Effector CD8-positive, alpha-beta T cell (primary cell): ENCODE measurements around the gene TMEM250.
A peak's percentile ranks its signal among the peaks of the same experiment; 100 is the strongest.

Experiments
- DNase-seq: peaks from one replicate; lab custom pipeline; 2025; lab: John Stamatoyannopoulos, UW

TMEM250 gene

DNA sequence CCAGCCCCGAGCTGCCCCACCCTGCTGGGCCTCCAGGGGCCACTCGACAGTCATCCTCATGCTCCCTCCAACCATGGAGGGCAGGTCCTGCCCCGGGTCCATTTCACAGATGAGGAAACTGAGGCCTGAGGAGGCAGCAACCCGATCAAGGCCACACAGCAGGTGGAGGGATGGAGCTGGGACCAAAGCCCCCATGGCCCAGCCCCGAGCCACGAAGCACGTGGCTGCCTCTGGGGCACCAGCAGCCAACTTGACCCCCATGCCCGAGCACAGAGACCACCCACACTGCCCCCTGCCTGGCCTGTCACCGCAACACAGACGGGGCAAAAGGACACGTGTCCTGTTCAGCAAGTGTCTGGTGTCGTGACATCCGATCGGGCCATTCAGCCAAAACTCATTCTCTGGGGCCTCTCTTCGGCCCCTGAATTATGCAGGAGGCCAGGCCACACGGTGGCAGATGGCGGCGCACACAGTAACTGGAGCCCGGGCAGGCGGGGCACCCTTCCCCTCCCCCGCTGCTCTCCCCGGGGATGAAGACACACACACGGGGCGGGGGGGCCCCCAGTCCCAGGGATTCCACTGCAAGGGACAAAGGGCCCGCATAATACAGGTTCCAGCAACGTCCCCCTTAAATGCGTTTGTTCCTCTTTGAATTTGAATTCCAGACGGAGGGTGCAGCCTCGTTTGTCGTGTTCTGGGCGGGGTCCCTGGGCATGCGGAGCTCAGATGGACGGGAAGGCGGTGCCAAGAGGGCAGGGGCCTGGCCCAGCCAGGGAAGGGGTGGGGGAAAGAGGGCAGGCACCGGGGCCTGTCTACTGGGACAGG lies 29.4 kb upstream of the TMEM250 start:
- no peak for DNase-seq

DNA sequence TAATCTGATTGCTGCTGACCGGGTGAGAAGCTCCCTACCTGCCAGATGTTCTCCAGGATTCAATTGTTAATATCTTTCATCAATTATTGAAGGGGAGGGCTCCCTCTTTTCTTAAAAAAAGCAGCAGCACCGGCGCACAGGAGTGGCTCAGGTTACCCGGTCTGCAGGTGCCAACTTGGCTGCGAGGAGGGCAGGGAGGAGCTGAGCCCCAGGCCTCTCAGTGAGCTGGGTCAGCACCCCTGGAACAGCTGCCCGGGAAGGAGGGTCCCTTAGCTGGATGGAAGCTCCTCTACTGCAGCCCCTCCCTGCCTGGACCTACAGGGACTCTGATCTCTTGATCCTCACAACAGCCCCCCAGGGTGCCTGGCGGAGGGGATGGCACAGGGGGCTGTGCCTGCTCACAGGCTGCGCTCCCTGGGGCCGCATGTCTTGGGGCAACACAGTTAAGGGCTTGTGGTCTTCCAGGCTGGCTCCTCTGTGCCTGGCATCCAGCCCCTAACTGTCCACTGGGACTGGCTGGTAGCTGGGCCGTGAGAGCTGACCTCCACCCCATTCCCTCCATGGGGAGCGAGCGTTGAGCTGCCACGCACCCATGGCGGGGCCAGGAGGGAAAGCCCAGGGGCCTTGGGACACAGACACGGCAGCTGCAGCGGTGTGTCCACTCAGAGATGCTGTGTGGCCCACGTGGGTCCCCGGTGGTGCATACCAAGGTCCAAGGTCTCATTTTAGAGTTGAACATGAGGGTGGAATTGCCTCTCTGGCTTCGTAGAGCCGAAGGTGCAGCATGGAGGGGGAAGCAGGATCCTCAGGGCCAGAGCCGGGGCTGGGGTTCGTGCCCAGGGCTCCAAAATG lies 28.6 kb upstream of the TMEM250 start:
- DNase-seq: no peak

DNA sequence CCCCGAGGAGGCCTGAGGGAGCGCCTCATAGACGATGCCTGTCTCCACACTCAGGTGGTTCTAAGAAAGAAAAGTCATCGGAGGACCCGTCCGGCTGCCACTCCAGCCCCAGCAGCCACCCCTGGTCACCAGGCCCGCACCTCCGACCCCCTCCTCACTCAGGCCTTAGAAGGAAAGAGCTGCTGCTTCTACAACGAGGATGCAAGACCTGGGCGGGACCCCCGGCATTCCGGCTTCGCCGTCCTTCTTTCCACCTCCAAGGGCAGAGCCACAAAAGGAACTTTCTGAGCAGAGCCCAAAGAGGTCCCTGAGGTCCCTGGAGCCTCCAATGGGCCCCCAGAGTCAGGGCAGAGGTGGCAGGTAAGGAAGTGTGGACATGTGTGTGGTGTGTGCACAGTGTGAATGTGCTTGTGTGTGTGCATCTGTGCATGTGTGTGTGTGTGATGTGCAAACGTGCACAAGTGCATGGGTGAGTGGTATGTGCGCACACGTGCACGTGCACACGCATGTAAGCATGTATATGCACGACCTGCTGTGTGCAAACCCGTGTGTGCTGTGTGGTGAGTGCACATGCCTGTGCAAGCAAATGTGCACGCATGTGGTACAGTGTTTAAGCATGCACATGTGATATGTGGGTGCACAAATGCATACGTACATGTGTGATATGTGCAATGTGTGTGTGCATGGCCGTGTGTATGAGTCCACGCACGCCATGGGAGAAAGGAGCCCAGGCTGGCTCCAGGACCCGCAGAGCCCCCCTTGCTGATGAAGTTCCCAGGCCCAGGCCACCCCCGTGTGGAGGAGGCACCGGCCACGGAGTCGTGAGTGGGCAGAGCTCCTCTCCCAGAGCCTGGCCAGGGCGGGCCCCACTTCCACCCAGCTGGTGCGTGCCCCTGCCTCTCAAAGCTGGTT lies 27.7 kb upstream of the TMEM250 start:
- no peak for DNase-seq

DNA sequence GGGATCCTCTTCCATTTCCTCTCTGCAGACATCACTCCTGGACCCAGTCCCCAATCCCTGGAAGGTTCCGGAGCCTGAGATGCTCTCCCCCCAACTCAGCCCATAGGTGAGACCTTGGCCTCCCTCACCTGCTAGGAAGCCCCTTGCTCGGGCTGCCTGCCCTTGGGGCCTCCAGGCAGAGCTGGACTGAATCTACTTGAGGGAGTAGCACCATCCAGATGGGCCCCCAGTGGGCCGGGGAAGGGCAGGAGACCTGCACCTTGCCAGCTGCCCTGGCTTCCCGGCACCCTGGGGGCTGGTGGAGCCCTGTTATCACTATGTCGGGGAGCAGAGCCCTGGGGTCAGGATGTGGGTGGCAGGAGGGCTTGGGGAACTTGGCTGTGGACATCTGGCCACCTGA lies 26.9 kb upstream of the TMEM250 start:
- no peak for DNase-seq

DNA sequence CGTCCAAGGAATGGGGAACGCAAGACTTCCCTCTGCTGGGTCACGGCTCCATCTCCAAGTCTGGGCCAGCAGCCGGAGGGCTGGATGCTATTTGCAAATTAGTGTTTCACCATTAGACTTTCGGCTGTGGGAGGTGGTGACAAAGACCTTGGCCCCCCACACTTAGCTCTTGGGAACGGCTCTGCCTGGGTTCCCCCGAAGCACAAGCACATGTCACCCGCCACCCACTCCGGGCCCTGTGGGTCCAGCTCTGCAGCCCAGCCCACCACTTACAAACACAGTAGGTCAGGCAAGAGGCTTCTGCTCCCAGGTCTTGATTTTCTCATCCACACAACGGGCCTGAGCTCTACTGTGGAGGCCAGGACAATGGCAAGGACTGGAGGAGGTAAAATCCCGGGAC lies 25.8 kb upstream of the TMEM250 start:
- DNase-seq: no peak

DNA sequence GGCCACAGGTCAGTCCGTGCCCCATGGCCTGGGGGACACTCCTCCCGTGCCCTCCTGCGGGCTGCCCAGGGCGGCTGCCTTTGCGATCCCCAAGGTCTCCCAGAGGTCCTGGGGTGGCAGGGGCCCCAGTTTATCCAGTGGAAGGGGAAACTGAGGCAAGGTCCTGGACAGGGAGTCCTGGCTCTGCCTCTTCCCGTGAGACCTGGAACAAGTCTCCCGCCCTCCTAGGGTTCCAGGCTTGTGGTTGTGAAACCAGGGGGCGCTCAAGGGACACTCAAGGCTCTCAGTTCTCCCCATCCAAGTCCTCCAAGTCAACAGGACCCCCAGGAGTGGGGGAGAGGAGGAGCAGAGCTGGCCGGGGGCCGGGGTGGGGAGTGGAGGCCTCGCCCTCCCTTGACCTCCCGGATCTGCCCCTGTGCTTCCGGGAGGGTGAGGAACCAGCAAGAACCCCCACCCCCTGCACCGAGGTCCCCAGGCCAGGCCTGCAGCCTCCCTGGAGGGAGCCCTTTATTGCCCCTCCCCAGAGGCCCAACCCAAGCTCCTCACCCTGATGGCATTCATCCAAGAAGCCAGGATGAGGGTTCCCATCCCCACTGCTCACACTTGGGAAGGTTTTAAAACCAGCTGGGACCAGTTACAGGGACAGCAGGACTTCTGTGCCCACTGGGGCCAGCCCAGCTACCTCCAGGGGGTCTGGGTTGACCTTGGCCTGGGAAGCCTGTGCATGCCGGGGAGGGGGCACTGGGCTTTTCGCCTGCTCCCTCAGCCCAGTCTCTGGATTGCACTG lies 24.7 kb upstream of the TMEM250 start:
- DNase-seq: no peak

DNA sequence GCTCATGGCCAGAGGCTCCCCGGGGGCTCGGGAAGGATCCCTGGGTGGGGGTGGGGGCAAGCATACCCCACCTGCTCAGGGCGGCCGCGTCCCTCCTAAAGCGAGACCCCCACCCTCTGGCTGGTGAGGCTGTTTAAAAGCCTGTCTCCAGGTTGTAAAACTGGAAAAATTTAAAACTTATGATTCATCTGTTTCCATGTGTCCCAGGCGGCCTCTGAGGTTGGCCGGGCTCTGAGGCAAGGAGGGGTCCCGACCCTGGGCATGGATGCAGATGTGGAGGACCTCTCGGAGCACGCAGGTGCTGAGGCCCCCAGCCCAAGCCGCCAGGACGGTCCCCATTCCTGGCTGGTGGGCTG lies 24.2 kb upstream of the TMEM250 start:
- DNase-seq: no peak

DNA sequence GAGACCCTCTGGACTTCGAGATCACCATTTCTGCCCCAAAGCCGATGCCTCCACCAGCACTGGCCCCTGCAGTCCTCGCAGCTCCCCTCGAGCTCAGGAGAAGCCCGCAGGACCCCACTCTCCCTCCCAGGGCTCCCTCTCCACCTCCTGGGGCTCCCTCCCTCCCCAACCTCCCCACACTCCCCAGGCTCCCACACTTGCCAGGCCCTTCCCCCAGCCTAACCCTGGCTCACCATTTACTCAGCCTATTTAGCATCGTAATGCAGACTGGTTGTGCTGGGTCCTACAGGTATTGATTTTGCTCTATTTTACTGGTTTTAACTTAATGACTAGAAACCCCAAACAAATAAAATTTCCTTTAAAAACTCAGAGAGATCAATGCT lies 23.7 kb upstream of the TMEM250 start:
- DNase-seq: no peak

DNA sequence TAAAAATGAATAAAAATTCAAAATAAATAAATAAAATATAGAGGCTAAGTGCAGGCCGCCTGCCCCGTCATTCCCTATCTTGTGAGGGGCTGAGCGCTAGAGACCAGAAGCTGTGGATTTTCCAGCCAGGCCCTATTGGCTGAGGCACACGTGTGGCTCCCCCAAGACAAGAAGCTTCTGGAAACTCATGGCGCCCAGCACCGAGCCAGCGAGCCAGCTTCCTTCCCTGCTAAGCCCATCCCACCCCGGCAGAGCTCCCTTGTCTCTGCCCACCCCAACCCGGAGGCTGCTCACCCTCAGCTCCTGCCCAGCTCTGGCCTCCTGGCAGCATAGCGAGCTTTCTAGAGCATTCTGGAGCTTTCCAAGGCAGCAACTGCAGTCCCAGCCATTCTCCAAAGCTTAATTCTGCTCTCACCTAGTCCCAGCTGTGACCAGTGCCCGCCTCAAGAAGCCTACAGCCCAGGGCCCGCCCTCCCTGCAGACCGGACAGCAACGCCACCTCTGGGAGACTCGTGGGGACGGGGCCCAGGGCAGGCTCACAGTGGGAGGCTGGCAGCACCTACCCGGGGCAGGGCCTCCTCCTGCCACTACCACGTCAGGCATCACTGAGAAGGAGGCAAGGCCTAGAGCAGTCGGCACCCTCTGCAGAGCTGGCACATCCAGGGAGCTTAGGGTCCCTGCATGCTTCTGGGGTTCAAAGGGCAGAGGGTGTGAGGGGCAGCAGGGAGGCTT lies 23.2 kb upstream of the TMEM250 start:
- no peak for DNase-seq

DNA sequence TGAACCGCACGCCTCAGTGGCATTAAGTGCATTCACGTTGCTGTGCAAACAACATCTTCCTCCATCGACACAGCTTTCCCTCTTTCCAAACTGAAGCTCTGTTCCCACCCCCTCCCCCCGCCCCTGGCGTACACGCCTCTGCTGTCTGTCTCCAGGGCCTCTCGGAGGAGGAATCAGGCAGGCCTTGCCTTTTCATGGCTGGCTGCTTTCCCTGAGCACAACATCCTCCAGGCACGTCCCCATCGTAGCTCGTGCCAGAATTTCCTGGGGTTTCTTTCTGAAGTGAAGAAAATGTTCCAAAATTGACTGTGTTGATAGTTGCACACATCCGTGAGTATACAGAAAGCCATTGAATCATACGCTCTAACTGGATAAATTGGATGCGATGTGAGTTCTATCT lies 22.3 kb upstream of the TMEM250 start:
- no peak for DNase-seq

DNA sequence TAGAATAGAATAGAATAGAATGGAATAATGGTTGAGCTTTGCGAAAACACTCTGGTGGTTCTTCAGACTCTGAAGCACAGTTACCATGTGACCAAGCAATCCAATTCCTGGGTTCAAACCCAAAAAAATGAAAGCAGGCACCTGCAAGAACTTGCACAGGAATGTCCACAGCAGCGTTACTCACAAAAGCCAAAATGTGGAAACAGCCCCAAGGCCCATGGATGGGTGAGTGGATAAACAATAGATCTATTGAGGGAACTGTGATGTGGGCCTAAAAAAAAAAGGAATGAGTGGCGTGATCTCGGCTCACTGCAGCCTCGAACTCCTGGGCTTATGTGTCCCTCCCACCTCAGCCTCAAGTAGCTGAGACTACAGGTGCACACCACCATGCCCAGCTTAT lies 21.4 kb upstream of the TMEM250 start:
- no peak for DNase-seq

DNA sequence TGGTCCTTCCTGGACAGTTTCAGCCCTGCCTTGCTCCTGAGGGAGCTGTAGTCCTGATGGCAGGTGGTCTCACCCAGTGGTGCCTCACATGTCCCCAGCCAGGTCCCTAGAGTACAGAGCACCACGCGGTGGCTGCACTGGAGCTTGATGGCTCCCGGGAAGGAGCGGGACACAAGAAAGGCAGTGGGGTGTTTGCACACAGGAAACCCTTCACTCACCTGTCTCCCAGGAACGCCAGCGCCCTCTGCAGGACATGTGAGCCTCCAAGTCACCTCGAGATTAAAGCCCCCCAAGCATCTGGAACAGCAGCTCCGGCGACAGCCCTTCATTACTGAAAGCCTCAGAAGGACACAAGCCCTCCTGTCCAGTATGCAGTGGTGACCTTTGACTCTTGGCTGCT lies 19.9 kb upstream of the TMEM250 start:
- peak; percentile 32 for DNase-seq

DNA sequence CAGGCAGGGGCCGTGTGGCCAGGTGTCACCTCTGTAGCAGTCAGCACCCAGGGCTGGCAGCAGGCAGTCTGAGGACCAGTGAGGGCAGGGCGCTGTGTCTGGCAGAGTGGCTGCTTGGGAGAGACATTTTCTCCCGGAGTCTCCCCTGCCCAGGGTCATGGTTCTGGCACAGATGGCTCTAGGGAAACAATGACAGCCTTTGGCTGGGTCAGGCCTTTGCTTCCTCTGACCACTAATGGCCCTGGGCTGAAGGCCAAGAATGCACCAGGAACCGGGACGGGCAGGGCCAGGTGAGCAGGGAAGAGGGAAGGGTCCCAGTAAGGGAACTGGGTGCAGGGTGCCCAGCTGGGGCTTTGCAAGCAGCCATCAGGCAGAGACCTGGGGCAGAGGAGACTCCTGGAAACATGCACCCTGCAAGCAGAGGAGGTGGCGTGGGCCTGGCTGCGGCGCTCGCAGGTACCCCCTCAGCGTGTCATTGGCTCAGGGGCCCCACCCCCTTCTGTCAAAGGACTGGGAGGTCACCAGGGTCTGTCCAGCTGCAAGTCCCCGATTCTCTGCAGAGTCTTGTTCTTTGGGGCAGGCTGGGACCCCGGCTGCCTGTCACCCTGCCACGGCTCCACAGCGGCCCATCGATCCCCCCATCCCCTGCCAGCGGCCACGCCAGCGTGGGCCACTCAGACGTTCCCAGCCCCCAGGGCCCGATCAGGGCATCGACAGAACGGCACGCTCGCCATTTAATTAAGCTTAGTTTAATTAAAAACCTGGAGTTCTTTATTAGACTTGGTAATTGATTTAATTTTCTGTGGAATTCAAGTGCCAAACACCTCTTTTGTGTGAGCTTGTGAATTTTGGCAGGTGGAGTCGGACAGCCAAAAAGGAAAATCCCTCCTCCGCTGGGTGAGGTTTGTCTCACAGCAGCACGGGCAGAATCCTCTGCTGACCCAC lies 18.9 kb upstream of the TMEM250 start:
- DNase-seq: no peak

DNA sequence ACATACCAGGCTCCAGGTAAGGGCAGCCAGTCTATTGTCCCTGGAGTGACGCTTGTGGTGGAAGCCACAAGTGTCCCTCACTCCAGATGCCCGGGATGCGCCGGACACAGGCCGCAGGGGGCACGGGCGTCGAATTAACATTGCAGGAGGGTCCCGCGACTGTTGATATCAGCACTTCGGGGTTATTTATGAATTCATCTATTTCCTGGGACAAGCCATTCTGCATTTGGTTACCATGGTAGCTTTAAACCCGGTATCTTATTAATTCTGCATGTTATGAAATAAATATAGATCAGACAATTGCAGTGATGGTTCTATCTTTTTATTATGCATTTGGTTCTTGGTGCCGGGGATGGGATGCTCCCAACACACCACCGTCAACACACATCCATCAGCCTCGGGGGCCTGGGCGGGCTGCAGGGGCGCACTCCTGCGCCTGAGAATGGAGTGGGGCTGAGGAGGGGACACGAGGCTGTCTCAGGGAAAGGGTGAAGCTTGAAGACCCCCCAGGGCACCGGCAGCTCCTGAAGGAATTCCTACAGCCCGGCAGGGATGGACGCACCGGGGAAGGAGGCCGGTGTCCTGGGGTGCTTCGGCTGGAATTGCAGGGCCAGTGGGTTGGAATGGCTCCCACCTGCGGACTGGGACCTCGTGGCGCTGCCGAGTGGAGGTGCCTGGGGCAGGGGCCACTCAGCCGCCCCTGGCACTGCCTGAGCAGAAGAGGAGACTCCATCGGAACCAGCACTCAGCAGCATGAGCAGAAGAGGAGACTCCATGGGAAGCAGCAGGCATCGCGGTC lies 17.7 kb upstream of the TMEM250 start:
- DNase-seq: no peak

DNA sequence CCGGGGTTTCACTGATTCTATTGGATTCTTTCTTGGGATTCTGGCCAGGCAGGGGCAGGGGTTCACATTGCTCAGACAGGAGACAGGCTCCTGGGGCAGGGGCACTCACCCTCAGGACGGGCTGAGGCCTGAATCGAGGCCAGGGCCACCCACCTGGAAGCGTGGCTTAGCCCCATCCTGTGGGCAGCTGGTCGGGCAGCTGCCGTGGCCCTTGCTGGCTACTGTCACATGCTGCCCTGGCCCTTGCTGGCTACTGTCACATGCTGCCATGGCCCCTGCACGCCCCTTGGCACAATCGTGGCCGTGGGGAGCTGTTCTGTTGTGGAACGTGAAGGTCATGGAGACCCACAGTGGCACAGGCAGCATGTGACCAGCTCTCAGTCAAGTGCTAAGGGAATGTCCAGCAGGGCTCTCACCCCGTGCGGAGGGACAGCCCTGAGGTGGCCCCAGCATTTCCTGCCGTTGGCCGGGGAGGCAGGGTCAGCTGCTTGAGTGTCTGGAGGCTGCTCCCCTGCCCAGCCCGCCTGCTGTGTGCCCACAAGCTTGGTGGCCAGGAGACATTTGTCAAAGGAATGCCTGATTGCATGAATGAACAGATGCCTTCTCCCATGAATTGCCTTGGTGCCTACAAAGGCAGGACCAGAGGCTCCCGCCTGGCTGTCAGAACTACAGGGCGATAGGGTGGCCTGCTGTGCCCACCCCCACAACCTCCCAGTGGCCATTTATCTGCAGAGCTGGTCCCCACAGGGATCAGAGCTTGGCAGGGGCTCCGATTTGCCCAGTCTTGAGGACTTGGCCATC lies 16.9 kb upstream of the TMEM250 start:
- no peak for DNase-seq

DNA sequence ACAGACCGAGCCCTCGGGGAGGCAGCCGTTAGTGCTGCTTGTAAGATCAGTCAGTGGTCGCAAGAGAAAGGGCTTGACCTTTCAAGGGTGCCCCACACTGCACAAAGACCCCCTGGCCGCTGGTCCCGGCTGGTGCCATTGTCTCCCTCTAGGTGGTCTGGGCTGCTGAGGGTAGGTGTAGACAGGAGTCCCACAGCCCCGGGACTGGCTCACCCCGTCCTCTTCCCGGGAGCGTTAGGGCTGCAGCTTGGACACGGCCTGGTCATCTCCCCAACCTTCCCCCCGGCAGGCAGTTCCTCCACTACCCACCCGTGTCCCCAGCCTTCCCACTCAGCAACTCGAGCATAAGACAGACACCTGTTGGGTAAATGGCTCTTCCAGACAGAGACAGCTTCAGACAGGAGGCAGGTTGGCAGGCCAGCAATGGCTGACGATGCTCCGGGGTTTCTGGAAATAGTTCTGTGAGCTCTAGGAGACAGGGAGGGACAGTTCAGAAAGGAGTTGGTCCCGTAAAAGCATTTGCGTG lies 15.3 kb upstream of the TMEM250 start:
- DNase-seq: no peak

DNA sequence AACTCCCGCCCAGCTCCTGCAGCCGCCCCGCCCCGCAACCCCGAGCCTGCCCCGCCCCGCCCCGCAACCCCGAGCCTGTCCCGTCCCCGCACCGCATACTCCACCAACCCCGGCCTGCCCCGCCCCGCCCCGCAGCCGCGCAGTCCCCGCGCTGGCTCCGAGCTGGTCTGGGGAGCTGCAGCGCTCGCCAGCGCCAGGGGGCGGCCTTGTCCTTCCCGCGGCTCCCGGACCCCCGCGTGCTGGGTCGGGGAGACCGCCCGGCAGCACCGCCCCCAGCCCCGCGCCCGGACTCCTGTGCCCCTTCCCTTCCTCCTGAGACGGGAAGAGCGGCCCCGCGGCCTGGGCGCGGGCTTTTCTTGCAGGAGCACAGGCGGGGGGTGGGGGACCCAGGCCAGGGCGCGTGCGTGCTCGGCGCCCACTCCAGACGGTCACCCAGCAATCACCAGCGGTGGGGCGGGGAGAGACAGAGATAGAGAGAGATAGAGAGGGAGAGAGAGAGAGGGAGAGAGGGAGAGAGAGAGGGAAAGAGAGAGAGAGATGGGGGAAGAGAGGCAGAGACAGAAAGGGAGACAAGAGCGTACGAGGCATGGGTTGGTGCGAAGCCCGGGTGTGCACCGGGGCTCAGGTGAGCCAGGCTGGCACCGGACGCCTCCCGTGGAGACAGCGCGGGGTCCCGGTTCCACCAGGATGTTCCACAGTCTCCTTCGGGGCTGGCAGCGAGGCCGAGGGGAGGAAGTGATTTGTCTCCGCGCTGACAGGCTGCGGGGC lies 14.7 kb upstream of the TMEM250 start:
- DNase-seq: peak; percentile 21
